Measurements from ENCODE around the gene PLEKHG3.

The PLEKHG3 gene

GRCh38 chr14:64766430-64767151 lies 62.4 kb downstream of the PLEKHG3 start:
- DNase-seq = no peak

DNA sequence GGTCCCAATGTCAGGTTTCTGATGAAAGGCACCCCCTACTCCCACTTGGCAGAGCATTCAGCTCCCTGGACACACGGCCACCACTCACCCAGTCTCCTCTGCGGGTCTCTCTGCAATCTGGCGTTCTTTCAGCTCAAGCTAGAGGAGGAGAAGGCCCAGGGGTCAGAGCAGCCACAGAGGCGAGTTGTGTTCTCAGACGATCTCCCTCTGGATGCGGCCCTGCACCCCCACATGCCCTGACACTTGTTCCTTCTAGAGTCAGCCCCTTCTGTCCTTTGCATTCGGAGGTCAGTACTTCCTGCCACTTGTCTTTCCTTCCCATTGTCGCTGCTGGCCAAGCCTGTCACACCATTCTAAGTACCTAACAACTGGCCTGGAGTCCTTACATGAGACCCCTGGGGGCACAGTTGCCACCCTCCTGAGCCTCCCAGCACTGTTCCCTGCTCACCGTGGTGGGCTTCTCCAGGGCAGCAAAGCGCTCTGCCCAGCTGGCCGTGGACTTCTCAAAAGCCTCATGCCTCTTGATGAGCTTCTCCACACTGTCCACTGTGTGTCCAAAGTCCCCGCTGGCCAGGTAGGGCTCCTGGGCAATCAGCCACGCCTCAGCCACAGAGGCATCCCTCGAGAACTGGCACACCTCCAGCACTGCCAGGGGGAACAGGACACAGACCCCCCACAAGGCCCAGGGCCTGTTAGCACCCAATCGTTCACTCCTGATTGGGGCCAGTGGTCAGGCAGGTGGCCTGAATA lies 63.2 kb downstream of the PLEKHG3 start:
- DNase-seq = no peak

DNA sequence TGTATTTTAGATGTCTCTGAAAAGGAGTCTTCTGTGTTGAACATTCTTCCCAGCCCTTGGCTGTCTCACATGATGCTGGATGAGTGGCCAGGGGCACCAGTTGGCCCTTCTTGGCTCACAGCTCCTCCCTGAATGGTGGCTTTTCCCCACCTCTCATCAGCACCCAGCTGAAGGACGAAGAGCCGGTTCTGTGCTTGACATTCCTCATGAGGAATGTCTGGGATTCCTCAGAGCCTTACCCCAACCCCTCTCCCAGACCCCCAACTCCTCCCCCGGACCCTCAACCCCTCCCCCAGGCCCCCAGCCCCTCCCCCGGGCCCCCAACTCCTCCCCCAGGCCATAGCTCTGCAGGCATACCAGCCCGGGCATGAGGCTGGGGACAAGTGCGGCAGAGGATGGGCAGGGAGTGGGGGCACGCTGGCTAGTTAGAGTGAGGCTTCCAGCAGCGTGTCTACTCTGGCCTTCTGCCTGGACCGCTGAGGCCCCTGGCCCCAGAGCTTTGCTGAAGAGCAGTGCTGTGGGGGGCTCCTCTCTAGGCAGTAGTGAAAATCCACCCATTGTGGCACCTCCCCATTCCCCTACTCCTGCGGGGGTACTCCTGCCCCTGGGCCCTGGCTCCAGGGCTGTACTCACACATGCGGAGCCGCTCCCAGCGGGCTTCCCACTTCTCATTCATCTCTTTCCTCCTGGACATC lies 64.3 kb downstream of the PLEKHG3 start:
- no peak for DNase-seq

DNA sequence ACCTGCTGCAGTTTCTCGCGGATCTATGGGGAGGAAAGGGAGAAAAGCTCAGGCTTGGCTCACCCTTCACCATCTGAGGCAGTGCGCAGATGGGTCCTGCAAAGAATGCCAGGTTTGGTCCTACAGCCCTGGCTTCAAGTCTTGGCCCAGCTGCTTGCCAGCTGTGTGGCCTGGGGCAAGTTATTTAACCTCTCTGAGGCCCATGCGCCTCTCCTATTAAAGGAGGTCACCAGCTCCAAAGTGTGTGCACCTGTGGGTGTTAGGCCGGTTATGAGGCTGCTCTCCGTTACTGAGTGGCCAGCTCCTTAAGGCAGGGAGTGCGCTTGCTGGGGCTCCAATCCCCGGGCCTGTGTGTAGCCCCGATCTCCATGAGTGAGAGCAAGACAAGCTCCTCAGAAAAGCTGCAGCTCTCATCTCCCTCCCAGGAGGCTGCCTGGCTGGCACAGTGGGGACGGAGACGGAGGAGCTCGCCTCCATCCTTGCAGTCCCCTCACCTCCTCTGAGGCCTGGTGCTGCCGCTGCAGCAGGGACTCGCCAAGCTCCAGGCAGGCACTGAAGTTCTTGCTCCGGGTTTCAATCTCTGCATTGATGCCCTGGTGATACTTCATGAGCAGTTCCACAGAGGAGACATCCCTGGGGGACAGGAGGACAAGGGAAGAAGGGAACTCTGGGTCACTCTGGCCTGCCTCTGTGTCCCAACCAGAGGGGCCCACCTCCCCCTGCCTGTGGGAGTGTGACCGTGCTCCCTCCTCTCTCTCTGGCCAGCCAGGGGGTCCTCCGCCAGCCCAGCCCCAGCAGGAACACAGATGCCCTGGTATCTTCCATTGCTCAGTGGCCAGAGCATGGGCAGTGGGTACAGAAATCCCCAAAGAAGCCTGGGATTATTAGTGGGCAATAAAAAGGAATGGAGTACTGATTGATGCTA lies 65.1 kb downstream of the PLEKHG3 start:
- DNase-seq = no peak

DNA sequence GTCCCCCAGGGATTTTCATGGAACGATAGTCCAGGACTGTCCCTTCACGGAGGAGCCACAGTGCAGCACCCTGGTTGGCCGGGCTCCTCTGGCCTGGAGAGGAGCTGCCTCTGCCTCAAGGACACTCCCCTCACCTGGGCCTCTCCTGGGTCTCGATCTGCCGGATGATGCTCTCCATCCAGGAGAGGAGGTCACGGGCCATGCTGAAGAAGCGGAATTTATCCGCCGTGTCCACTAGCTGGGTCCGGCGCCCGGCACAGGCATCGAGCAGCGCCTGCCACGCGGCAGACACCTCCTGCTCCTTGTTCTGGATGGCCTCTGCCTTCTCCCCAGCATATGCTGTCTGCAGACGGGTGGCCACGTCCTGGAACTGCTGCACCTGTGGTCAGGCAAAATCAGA lies 66.5 kb downstream of the PLEKHG3 start:
- no peak for DNase-seq

GRCh38 chr14:64771161-64771560 lies 66.9 kb downstream of the PLEKHG3 start:
- DNase-seq = no peak

- no peak for DNase-seq
These were observed 68.2 kb downstream of the PLEKHG3 start for GRCh38 chr14:64772397-64772950.

DNA sequence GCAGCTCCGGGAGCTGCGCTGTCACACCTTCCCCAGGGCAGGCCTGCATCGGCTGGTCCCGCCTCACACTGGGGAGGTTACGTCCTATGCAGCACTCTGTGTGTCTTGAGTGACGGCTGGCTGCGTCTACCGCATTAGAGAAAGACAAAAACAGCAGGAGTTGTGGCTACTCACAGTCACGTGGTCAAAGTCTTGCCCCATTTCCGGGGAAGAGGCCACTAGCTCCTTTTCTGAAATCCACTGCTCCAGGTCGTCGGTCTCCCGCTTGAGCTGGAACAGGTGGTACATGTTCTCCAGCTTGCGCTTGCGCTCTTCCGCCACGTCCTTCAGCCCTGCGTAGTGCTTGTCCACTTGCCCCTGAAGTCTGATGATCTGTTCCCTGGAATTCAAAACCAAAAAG lies 68.8 kb downstream of the PLEKHG3 start:
- no peak for DNase-seq

- DNase-seq = no peak
These were observed 69.4 kb downstream of the PLEKHG3 start for GRCh38 chr14:64773577-64773976.

DNA sequence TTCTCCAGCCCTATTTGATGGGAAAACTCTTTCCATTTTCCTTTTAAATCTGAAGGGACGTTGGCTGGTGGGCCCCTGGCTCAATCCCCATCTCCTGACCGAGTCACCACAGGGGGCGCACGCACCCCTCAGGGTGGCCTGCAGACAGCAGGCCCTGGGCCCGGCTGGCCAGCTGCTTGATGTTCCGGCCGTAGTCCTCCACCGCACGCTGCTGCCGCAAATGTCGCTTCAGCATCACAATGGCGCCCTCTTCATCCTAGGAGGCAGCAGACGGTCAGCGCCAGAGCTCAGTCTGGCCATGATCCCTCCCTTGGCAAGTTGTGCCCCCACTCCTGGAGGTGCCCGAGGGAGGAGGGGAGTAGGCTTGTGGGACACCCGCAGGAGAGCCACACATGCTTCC lies 70.0 kb downstream of the PLEKHG3 start:
- no peak for DNase-seq

DNA sequence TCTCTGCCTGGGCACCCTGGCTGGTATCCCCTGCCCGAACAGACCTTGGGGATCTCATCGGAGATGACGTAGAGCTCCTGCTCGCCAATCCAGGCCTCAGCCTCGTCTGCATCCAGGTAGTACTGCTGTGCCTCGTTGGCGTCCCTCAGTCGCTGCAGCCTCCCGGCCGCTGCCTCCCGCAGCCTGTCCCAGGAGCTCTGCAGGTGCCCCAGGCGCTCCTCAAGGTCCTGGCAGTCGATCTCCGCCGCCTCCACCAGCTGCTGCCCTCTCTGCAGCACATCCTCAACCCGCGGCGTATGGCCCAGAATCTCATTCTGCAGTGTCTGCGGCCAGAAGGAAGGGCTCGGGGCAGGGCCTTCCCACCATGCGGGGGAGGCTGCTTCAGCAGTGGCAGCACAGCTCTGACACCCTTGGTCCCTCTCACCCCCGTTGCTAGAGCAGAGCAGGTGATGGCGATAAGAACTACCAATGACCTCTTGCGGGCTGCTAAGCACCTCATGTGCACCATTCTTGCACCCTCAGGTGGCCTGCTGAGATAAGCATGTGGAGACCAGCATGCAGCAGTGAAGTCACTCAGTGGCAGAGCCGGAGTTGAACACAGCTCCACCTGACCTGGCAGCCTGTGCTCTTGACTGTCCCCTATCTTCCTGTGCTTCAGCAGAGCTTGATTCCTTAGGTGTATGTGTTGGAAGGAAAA lies 71.0 kb downstream of the PLEKHG3 start:
- no peak for DNase-seq

GRCh38 chr14:64777461-64777860 lies 73.2 kb downstream of the PLEKHG3 start:
- no peak for DNase-seq

- DNase-seq = no peak
These were observed 74.0 kb downstream of the PLEKHG3 start for GRCh38 chr14:64778104-64778754.

DNA sequence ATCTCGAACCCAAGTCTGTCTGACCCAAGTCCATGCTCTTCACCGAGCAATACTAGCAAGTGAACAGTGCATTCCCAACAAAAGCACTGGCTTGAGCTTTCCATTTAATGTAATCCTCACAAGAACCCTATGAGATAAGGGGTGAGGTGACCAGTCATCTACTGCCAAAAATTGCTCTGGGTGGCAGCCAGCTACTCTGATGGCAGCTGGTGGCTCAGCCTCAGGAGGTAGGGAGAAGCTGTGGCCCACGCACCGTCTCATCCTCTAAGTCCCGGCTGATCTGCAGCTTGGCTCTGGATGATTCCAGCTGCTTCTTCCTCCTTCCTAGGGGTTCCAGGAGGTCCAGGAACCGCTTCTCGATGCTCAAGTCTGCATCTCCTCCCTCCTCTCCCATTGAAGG lies 75.2 kb downstream of the PLEKHG3 start:
- no peak for DNase-seq

DNA sequence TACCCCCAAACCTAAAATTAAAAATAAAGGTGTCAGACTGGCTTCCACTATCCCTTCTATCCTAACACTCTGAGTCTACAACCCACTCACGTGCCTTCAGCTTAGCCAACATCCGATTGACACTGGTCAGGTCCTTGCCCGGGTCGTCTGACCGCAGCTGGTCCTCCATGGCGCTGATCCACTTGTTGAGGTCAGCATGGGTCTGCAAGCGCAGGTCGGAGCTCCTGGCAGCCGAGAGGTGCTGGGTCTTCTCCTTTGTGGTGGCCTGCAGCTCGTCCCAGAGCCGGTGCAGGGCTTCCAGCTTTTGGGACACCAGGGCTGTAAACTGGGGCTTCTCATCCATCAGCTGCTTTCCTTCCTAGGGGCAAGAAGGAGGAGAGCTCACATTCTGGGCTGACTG lies 78.0 kb downstream of the PLEKHG3 start:
- DNase-seq = no peak

DNA sequence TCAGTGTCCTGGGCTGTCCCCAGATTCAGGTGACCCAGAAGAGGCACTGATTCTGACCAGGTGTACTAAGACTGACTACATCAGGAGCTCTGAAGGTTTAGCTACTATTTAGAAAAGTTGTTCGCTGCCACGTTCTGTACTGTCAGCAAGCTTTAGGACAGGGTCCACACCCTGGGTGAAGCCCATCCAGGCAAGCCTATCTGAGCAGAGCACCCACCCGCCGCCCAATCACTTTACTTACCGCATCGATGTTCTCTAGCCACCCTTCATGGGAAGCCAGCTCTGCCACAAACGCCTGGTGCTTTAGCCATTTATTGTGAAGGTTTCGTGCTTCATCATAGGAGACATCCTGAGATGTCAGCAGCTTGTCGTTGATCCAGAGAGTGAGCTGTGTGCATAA lies 79.8 kb downstream of the PLEKHG3 start:
- DNase-seq = no peak

GRCh38 chr14:64786296-64787149 lies 82.3 kb downstream of the PLEKHG3 start:
- peak in 1 of 2 experiments; percentile 23 for DNase-seq

- no peak for DNase-seq
These were observed 83.4 kb downstream of the PLEKHG3 start for GRCh38 chr14:64787619-64788018.

- DNase-seq = peak; percentile 47 to 81
These were observed 84.5 kb downstream of the PLEKHG3 start for GRCh38 chr14:64788706-64789105.

DNA sequence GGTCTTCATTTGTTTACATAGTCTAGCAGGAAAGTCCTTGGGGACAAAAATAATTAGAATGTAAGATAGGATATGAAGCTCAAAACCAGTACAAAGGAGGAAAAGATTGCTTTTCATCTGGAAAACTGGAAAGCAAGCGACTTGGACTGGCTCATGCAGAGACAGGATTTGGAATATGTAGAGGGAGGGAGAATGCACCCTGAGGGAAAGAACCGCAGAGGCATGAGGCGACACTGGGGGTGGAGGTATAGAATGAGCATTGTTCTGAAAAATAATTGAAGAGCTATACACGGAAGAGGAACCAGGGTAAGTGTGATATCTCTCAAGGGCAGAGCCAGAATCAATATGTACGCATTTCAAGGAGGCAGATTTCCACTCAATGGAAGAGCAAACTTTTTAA lies 85.5 kb downstream of the PLEKHG3 start:
- no peak for DNase-seq
